HG02840 (cell line): ENCODE measurements around the gene DPYD.

Experiments
- ATAC-seq: cut with Tn5 transposase; IDR thresholded peaks from one replicate; pipeline ENCODE4 v1.9.1; 2021; ENCODE audit warnings: mild to moderate bottlenecking, moderate library complexity, moderate number of reproducible peaks; ENCODE audit not compliant: unreplicated experiment, low FRiP score

The DPYD gene

DNA sequence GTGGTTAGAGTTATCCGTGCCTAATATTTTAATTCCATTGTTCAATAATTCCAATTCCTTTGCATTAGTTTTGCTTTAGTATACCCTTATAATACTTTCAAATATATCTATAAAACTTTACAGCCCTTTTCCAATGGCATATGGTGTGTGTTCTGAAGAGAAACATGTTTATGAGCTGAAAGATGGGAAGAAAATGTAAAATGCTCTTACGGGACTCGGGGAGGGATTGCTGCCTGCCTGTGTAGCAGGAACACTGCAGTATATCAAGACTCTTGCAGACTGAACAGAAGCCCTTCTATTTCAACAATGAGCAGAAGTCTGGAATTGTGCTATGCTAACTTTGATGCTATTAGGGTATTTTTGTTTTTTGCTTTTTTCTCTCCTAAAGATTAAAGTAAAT is 792.4 kb downstream of the DPYD start:
- ATAC-seq, result no peak

- no peak for ATAC-seq
These were observed 797.0 kb downstream of the DPYD start for GRCh38 chr1:97123717-97124431.

DNA sequence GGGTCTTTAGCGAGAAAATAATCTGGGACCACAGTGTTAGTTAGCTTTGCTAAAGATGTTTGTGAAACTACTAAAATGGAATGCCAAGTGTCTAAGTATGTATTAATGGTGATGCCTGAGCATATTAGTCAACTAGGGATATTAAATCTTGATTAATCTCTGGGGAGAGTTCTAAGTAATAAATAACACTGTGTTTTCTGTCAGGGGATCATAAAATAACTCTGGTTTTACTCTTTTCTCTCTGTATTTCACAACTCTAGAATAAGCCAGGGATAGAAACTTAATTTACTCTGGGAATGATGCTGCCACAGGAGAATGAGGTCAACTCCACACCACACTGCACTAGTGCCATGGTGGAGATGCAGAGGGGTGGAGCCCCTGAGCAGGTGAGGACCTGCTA is 800.0 kb downstream of the DPYD start:
- ATAC-seq, result no peak

- no peak for ATAC-seq
These were observed 801.3 kb downstream of the DPYD start for GRCh38 chr1:97119260-97120158.

DNA sequence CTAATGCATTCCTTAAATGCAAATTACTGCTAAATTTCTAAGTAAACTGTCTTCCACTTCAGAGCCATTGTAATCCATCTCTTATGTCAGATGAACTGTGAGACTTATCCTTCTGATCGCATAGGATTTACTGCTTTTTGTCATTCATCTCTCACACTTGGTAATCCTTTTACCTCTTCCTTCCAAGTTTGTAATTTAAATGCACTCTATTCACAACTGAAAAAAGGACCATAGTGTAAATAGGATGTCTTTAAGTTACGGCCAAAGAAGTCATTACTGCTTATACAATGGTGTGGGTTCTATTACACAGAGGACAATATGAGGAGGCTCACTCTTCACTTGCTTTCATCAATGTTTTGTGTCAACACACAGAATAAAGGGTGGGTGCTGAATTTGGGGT is 806.0 kb downstream of the DPYD start:
- ATAC-seq, result no peak

DNA sequence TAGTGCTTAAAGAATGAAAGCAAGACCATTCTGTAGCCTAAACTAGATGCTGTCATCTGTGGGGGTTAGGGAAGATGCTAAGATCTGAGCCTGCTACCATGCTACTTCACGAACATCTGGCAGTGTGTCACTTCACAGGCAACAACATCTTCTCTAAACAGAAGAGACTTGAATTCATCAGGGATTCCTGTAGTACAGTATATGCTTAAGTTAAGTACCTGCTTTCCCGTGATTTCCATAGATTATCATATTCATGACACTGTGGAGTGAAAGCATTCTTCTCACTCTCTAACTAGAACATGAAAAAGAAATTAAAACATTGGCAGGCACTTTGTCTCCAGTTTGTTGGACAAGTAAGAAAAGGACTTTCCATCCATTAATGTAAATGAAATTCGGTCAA is 808.4 kb downstream of the DPYD start:
- no peak for ATAC-seq

GRCh38 chr1:97108179-97108578 is 812.7 kb downstream of the DPYD start:
- no peak for ATAC-seq

- ATAC-seq, result no peak
These were observed 815.3 kb downstream of the DPYD start for GRCh38 chr1:97105531-97105930.

DNA sequence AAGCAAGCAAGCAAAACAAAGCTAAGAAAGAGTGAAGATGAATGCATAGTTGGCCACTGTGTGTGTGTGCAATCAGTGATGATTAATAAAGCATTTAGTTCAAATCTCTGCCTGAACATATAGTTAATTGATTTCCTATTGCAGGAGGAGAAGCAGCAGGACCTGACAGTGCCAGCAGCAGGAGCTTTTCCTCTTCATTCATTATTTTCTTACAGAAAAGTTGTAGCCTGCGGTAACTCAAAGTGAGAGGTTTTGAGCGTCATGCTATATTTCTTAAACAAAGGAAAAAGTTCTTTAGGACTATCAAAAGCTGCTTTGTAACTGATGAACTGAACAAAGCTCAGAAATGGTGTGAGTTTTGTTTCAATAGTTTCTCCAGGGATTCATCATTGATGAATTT is 819.3 kb downstream of the DPYD start:
- no peak for ATAC-seq

DNA sequence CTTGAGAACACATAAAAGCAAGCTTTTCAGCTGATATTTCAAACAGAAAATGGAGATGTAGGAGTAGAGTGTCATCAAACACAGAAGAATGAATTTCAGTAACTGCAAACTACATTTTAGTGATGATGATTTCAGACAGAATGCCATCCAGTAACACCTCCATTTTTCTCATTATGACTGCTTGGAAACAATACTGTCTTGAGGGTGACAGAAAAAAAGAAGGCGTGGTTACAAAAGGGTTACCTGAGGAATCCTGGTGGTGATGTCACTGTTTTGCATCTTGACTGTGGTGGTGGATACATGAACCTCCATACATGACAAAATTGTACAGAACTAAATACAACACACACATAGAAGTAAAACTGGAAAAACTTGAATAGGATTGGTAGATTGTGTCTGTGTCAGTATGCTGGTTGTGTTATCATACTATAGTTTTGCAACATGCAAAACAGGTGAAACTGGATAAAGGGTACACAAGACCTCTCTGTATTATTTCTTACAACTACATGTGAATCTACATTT is 823.4 kb downstream of the DPYD start:
- ATAC-seq, result no peak

GRCh38 chr1:97095764-97096163 is 825.1 kb downstream of the DPYD start:
- ATAC-seq, result no peak

DNA sequence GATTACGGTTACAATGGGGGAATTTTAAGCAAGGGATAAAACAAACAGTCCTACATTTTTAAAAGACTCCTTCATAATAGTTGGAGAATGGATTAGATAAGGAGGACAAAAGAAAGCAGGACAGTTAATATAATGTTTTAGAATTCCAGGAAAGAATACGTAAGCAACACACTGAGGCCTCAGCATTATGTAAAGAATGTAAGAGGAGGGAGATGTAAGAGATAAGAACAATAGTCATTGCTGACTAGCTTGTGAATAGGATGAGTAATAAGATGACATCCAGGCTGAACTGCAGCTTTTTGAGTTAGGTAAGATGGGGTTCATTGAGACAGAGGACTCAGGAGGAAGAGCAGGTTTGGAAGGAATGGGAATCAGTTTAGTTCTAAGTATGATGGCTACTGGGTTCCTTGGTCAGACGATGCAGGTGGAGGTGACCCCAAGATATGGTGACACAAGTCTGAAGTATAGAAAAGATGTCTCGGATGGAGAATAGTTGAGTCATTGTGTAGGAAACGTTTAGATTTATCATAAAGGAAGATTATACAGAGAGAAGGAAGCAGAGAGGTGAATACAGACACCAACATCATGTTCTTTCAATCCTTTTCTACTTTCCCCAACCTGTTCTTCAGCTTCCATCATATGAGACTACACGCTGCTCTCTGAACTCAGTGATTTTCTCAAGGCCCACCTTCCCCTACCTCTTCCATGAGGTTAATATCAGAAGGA is 826.4 kb downstream of the DPYD start:
- no peak for ATAC-seq

DNA sequence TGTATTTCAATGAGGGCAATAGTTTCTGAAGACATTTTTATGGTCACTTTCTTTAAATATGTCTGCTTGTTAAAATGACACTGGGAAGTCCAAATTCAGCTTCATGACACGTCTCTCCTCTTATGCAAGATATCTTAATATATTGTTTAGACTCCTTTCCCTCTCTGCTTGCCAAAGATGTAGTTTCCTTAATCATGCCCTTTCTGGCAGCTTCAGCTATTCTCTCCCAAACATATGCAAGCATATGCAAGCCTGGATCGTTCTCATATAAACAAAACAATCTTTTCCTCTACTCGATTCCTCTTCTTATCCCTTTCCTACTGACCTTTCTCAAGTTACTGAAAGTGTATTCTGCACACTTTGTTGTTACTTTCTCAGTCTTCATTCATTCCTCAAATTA is 827.1 kb downstream of the DPYD start:
- ATAC-seq, result no peak

- no peak for ATAC-seq
These were observed 828.0 kb downstream of the DPYD start for GRCh38 chr1:97092824-97093223.

DNA sequence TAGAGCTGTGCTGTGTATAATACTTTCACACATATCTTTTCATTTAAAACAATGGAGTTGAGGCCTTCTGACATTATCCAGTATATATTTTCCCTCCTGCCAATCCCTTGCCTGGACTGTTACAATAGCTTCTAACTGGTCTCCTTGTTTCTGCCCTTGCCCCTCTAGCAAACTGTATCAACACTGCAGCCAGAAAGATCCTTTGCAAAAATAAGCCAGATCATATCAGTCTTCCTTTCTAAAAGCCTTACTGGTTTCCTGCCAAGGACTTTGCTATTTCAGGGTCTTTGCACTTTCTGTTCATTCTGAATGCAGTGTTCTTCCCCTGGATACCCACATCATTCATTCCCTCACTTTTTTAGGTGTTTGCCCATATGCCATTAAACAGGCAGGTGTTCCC is 829.2 kb downstream of the DPYD start:
- no peak for ATAC-seq

DNA sequence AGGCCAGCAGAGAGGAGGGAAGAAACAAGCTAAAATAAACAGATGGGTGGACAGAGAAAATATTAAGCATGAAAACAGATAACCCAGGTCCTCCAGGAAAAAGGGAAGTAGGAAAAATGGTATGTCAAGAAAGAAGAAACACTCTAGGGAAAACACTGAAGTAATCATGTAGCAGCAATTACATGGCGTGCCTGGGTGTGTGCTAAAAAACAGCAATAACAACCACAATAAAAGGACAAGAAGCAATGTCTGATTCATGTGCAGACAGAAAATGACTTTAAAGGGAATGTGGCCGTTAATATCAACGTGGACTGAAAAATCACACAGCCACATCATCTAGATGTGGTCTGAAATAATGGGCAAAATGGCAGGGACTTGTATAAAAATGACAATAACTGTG is 829.6 kb downstream of the DPYD start:
- ATAC-seq, result no peak

GRCh38 chr1:97090725-97091124 is 830.1 kb downstream of the DPYD start:
- ATAC-seq, result no peak

DNA sequence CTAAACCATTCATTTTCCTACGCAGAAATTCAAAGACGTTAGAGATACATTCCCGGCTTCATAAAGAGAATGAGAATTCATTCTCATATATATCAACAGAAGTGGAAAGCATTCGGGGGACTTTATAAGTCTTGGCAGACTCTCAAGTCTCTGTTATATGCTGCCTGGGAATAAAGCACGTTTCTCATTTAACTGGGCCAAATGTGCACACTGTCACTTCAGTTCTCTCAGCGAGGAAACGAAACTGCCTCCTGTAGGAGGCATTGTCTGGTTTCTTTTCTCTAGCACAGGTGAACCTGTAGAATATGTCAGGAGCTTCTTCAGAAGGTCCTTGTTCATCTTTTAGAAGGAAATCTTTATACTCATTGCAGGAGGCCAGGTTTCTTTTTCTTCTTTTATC is 831.7 kb downstream of the DPYD start:
- no peak for ATAC-seq

- no peak for ATAC-seq
These were observed 832.4 kb downstream of the DPYD start for GRCh38 chr1:97088391-97088790.

DNA sequence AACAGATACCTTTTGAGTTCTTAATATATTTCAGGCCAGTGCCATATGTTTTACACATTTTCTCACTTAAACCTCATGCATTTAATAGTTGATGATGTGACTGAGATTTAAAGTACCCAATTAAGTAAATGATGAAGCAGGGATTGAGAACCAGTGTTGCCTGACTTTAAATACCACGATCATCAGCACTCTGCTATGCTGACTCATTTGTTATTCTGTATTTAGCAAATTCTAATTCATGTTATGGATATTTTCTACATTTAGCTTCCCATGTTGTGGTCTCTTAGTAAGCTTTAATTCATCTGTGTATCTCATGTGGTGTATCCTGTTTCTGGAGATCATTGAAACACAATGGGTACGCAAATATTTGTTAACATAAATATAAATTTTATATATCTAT is 836.3 kb downstream of the DPYD start:
- no peak for ATAC-seq
